PC-9 (cell line): ENCODE data around the gene SNRNP40. TPM values are rescaled to one million over a fixed set of nuclear protein-coding genes. Genes with fewer than 3 reads are reported as not detected.

ENCODE experiments used
- Bru-seq: library from RNA; stranded (reverse); fragments of 400-500 nt; gene quantifications from one replicate; lab custom pipeline; 2021; lab: Mats Ljungman, UMichigan
- BruChase-seq, 2 experiments: library from RNA; stranded (reverse); fragments of 400-500 nt; gene quantifications; one replicate each; lab custom pipeline; 2021; lab: Mats Ljungman, UMichigan
- BruUV-seq: library from RNA; stranded (reverse); fragments of 400-500 nt; replicated peaks from 2 replicates; lab custom pipeline; 2021; lab: Mats Ljungman, UMichigan
- CTCF ChIA-PET: fragments of 300-600 bp; sonication (Branson Sonifier 250); formaldehyde crosslinking; loops from one replicate; lab custom pipeline; 2022; ENCODE audit warnings: antibody characterized with exemption; lab: Charles Lee
- POLR2A ChIA-PET: fragments of 300-600 bp; sonication (Branson Sonifier 250); formaldehyde crosslinking; loops from one replicate; lab custom pipeline; 2022; ENCODE audit warnings: antibody characterized with exemption; ENCODE audit not compliant: unreplicated experiment; lab: Charles Lee
- DNase-seq, 2 experiments: peaks; one replicate each; pipeline versions ENCODE4 v3.0.0 to v3.0.0-alpha.2; 2015 to 2022; ENCODE audit warnings: mixed read lengths in 1 of 2
- H2AFZ ChIP-seq: fragments of 200-600 bp; sonication (generic); 2 replicates; pipeline ENCODE4 v1.8.1; 2017; ENCODE audit warnings: antibody characterized with exemption
- H3F3A ChIP-seq: fragments of 200-600 bp; sonication (generic); 2 replicates; pipeline ENCODE4 v1.8.1; 2017; ENCODE audit warnings: antibody characterized with exemption, mild to moderate bottlenecking, low read depth; ENCODE audit not compliant: insufficient read depth
- H3K27ac ChIP-seq: fragments of 200-600 bp; sonication (generic); 2 replicates; pipeline ENCODE4 v1.6.1; 2016; ENCODE audit warnings: mixed run types
- H3K27me3 ChIP-seq: fragments of 200-600 bp; sonication (generic); 2 replicates; pipeline ENCODE4 v1.6.1; 2016; ENCODE audit warnings: low read depth, mixed run types; ENCODE audit not compliant: insufficient read depth
- H3K36me3 ChIP-seq: fragments of 200-600 bp; sonication (generic); 2 replicates; pipeline ENCODE4 v1.6.1; 2016; ENCODE audit warnings: low read depth, mixed run types
- H3K4me1 ChIP-seq: fragments of 200-600 bp; sonication (generic); replicated peaks from 2 replicates; pipeline ENCODE4 v1.6.1; 2016; ENCODE audit warnings: mixed run types; ENCODE audit not compliant: insufficient read depth
- H3K4me2 ChIP-seq: fragments of 200-600 bp; sonication (generic); 2 replicates; pipeline ENCODE4 v1.6.1; 2017; ENCODE audit warnings: mixed run types
- H3K4me3 ChIP-seq: fragments of 200-600 bp; sonication (generic); 2 replicates; pipeline ENCODE4 v1.6.1; 2016; ENCODE audit warnings: mixed run types
- H3K79me2 ChIP-seq: fragments of 200-600 bp; sonication (generic); 2 replicates; pipeline ENCODE4 v1.6.1; 2017; ENCODE audit warnings: low read depth, mixed run types
- H3K9me2 ChIP-seq: fragments of 200-600 bp; sonication (generic); 2 replicates; pipeline ENCODE4 v1.8.1; 2017; ENCODE audit warnings: mild to moderate bottlenecking; ENCODE audit not compliant: insufficient read depth
- H3K9me3 ChIP-seq: fragments of 200-600 bp; sonication (generic); 2 replicates; pipeline ENCODE4 v1.8.1; 2016; ENCODE audit warnings: low read depth; ENCODE audit not compliant: insufficient read depth
- H4K20me1 ChIP-seq: fragments of 200-600 bp; sonication (generic); 2 replicates; pipeline ENCODE4 v1.8.1; 2017; ENCODE audit not compliant: insufficient read depth
- EZH2 ChIP-seq: fragments of 200-600 bp; sonication (generic); IDR thresholded peaks from 2 replicates; pipeline ENCODE4 v1.8.0; 2017; ENCODE audit warnings: antibody characterized with exemption, low read depth
- intact Hi-C: fragments of 100-400 bp; cut with micrococcal nuclease; formaldehyde crosslinking; loops from one replicate; pipeline ENCODE4 v1.10.0; 2022; ENCODE audit not compliant: unreplicated experiment
- long read RNA-seq: library from polyadenylated mRNA; stranded (forward); transcript quantifications from one replicate; pipeline ENCODE4 v2.0.0, GENCODE V29; 2022
- total RNA-seq: library from RNA; stranded (reverse); gene quantifications from 2 replicates; pipeline ENCODE4 v1.2.3, GENCODE V29; 2021
- TF ChIP-seq, protein P1 (sequence below): fragments of 200-600 bp; sonication (generic); conservative IDR thresholded peaks from 2 replicates; pipeline ENCODE4 v1.6.1; 2017; ENCODE audit warnings: mixed run types, antibody characterized with exemption, mild to moderate bottlenecking, moderate library complexity

Gene SNRNP40
- total RNA-seq (56.0 and 59.5 TPM in 2 replicates), Bru-seq, nascent RNA (percentile 81 among the genes with signal in this experiment), BruChase-seq, experiment 1, labeled RNA remaining after a 2-hour chase (percentile 74 among the genes with signal in this experiment), BruChase-seq, experiment 2, labeled RNA remaining after a 6-hour chase (percentile 81 among the genes with signal in this experiment)
- long read RNA-seq, transcript SNRNP40-201 (10 exons, 1,597 nt), result major isoform, 152 of 171 reads
- long read RNA-seq, partial matches to known transcripts, result 4 of 171 reads
- long read RNA-seq, other reads (novel, unspliced or antisense), result 15 of 171 reads

DNA sequence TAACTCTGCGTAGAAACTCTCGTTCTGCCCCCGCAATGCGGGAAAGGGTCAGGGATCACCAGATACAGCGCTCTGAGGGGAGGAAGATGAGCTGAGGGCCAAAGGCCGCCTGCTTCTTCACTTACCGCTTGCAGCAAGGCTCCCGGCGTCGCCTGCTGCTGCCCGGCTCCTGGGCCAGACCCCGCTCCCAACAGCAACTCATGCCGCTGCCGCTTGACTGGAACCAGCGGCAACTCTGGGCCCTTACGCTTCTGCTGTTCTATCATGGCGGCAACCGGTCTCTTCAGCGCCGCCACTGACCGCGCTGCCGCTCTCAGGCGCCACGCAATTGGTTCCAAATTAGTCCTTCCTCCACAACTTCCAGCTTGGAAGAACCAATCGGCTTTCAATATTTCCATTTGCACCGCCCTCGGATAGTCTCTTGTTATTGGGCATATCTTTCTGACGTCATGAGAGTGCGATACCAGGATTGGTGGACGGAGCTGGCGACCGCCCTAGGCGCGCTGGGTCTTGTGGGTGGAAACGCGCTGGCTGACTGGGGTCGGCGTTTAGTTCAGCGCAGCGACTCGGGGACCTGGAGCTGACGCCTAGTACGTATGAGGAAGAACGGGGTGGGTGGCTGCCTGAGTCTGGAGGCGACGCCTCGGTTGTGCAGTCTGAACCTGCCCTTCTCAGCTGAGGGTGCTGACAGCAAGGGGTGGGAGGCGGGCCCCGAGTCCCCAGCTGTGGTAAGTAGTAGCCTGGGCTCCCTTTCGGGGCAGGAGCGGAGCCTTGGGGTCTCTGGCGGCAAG lies at the start of gene SNRNP40, which contains the start of gene ZCCHC17:
Gene SNRNP40 (minus strand): TSS at position 303 of the 791 bp plus-strand sequence. CDS start 37 bp downstream, at position 266.
Gene ZCCHC17 (plus strand): TSS at position 547 of the 791 bp plus-strand sequence. CDS start 13,067 bp downstream, outside the sequence.
- no peaks in the 10 kb centered on the region for H3F3A ChIP-seq
- CTCF ChIA-PET, result interaction anchor here (0.5 to 0.8 kb wide), 3 partner anchors 9 to 1224 kb away, joined by 3 to 8 read pairs (median 6); no protein-coding TSS in a partner anchor
- H3K4me3 ChIP-seq, result peak within 1 kb of the TSS; percentile 72
- H3K4me1 ChIP-seq, result peaks cover 9% of the 10 kb centered on the region; the same call in 1 of the 2 replicates
- no TSS peak for BruUV-seq
- H3K27ac ChIP-seq, result 0 out of 2 replicates have a peak within 1 kb of the TSS, but pooled peaks have one; percentile 24
- 0 out of 2 replicates have a peak, but pooled peaks cover under 1% of the 10 kb centered on the region for H3K36me3 ChIP-seq
- no peaks in the 10 kb centered on the region for H4K20me1 ChIP-seq
- peak within 1 kb of the TSS; percentile 92 for H3K4me2 ChIP-seq
- POLR2A ChIA-PET, result interaction anchor here (0.6 kb wide), 2 partner anchors 141 to 738 kb away, joined by 3 to 7 read pairs; no protein-coding TSS in a partner anchor
- peaks cover 66% of the 10 kb centered on the region for H3K79me2 ChIP-seq
- intact Hi-C loops, result loop anchor here (2.0 to 10.0 kb wide), 2 partner anchors 128 to 252 kb away; no protein-coding TSS in a partner anchor
- TF ChIP-seq, protein P1, sequence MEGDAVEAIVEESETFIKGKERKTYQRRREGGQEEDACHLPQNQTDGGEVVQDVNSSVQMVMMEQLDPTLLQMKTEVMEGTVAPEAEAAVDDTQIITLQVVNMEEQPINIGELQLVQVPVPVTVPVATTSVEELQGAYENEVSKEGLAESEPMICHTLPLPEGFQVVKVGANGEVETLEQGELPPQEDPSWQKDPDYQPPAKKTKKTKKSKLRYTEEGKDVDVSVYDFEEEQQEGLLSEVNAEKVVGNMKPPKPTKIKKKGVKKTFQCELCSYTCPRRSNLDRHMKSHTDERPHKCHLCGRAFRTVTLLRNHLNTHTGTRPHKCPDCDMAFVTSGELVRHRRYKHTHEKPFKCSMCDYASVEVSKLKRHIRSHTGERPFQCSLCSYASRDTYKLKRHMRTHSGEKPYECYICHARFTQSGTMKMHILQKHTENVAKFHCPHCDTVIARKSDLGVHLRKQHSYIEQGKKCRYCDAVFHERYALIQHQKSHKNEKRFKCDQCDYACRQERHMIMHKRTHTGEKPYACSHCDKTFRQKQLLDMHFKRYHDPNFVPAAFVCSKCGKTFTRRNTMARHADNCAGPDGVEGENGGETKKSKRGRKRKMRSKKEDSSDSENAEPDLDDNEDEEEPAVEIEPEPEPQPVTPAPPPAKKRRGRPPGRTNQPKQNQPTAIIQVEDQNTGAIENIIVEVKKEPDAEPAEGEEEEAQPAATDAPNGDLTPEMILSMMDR, result no peak
- no peak for TF ChIP-seq EZH2
- H3K9me2 ChIP-seq, result no peaks in the 10 kb centered on the region
- peak within 1 kb of the TSS; percentile 83 for H2AFZ ChIP-seq
- H3K27me3 ChIP-seq, result no peaks in the 10 kb centered on the region
- DNase-seq, result peak; percentile 92 to 97
- no peaks in the 10 kb centered on the region for H3K9me3 ChIP-seq

DNA sequence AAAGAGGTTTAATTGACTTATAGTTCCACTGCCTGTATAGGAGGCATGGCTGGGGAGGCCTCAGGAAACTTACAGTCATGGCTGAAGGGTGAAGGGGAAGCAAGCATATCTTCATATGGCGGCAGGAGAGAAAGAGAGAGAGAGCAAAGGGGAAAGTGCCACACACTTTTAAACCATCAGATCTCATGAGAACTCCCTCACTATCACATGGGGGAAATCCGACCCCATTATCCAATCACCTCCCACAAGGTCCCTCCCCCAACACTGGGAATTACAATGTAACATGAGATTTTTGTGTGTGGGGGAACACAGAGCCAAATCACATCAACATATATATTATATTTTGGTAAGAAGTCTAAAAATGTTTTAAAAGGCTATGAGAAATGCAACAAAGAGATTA lies 49.0 kb upstream of the SNRNP40 start:
- intact Hi-C loops, result no loop called here
- H3K4me3 ChIP-seq, result no peak overlapping the region
- H3K4me1 ChIP-seq, result no peaks in the 10 kb centered on the region
- no TSS peak for BruUV-seq
- H3K36me3 ChIP-seq, result no peaks in the 10 kb centered on the region
- H3K27me3 ChIP-seq, result no peaks in the 10 kb centered on the region
- DNase-seq, result no peak
- CTCF ChIA-PET, result no interaction called here
- H3K9me2 ChIP-seq, result no peaks in the 10 kb centered on the region
- H3K9me3 ChIP-seq, result no peaks in the 10 kb centered on the region
- no peaks in the 10 kb centered on the region for H3F3A ChIP-seq
- H3K79me2 ChIP-seq, result no peaks in the 10 kb centered on the region
- no peak overlapping the region for H3K4me2 ChIP-seq
- H4K20me1 ChIP-seq, result no peaks in the 10 kb centered on the region
- no peak overlapping the region for H3K27ac ChIP-seq
- TF ChIP-seq EZH2, result no peak
- TF ChIP-seq, protein P1, result no peak
- POLR2A ChIA-PET, result interaction anchor here (0.7 kb wide), 1 partner anchor 422 kb away, joined by 3 read pairs; no protein-coding TSS in a partner anchor
- no peak overlapping the region for H2AFZ ChIP-seq

DNA sequence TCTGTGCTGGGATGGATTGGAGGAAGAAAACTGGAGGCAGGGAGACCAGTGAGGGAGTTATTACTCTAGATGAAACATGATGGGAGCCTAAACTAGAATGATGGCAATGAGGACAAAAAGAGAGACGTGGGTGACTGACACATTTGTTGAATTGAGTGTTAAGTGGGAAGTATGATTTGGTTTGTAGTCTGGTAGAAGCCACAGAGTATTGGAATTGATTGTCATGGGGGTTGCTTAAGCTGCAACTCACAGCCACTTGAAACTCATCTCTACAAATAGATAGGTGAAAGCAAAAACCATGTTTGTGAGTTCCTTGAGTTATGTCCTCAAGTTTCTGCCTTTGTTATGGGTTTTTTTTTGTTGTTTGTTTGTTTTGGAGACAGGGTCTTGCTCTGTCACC lies 47.9 kb upstream of the SNRNP40 start:
- H3K36me3 ChIP-seq, result no peaks in the 10 kb centered on the region
- no peak for DNase-seq
- H3K9me2 ChIP-seq, result no peaks in the 10 kb centered on the region
- H3K27me3 ChIP-seq, result no peaks in the 10 kb centered on the region
- ChIA-PET POLR2A (no interaction called here), CTCF (no interaction called here)
- H3K79me2 ChIP-seq, result no peaks in the 10 kb centered on the region
- no peaks in the 10 kb centered on the region for H4K20me1 ChIP-seq
- TF ChIP-seq EZH2, result no peak
- TF ChIP-seq, protein P1, result no peak
- intact Hi-C loops, result no loop called here
- H3K4me2 ChIP-seq, result no peak overlapping the region
- H3K4me1 ChIP-seq, result no peaks in the 10 kb centered on the region
- no peaks in the 10 kb centered on the region for H3K9me3 ChIP-seq
- no peak overlapping the region for H3K27ac ChIP-seq
- H2AFZ ChIP-seq, result no peak overlapping the region
- no peak overlapping the region for H3K4me3 ChIP-seq
- no TSS peak for BruUV-seq
- no peaks in the 10 kb centered on the region for H3F3A ChIP-seq
